GM12864 (cell line): ENCODE measurements around the gene B3GALT2.

Experiments used
- DNase-seq: peaks from one replicate; pipeline ENCODE4 v3.0.0-alpha.2; 2011; ENCODE audit warnings: low read depth
- H3K4me3 ChIP-seq: 2 replicates; pipeline ENCODE4 v1.5.1; 2011; ENCODE audit warnings: mild to moderate bottlenecking, low read depth, low read length, control low read depth
- CTCF ChIP-seq: IDR thresholded peaks from 2 replicates; pipeline ENCODE4 v1.5.1; 2011; ENCODE audit warnings: low read depth, mild to moderate bottlenecking, moderate library complexity, low read length, control low read depth, inconsistent platforms; ENCODE audit errors: missing control alignments

B3GALT2 gene

GRCh38 chr1:193156822-193157142, 29.6 kb downstream of the B3GALT2 start:
- H3K4me3 ChIP-seq = no peak overlapping the region
- DNase-seq = no peak
- TF ChIP-seq CTCF = no peak

- no peak overlapping the region for H3K4me3 ChIP-seq
- TF ChIP-seq CTCF = no peak
- no peak for DNase-seq
Observed at GRCh38 chr1:193156117-193156821, 30.1 kb downstream of the B3GALT2 start.

GRCh38 chr1:193144999-193145398, 41.4 kb downstream of the B3GALT2 start:
- H3K4me3 ChIP-seq = no peak overlapping the region
- DNase-seq = no peak
- no peak for TF ChIP-seq CTCF

DNA sequence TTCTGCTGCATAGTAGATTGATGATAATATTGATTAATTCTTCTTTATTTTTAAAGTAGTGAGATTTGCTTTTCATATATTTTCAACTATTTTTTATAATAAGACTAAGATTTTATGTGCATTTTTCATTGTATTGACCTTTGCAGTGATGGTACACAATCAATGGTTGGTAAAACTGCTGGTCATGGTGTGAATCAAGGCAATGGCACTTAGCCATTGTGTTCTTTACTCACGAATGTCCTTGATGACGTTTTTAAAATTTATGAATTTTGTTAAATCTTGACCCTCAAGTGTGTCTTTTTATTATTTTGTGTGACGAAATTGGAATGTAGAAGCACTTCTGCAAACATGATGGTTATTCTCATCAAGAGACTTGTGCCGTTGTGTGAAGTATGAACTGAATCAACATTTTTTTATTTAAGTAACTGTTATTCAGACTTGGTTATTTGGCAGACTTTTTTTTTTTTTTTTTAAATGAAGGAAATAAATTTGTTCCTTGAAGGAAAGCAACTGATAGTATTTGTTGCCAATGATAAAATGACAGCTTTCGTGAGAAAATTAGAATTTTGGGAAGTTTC, 42.0 kb downstream of the B3GALT2 start:
- no peak overlapping the region for H3K4me3 ChIP-seq
- no peak for TF ChIP-seq CTCF
- no peak for DNase-seq

DNA sequence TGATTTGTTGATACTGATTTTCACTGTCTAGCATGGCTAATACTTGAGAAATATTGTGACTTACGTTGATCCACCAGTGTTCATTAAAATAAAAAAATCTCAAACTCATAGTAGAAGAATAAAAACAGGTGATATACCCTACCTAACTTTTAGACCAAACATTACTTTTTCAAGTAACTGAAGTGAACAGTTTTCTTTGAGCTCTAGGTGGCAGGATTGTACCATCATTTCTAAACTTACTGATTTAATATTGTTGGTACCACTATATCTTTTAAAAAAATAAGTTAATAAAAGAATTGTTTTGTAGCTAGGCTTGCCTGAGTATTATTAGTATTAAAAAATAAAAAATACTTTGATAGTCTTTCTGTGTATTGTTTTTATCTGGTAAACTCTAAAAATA, 43.1 kb downstream of the B3GALT2 start:
- H3K4me3 ChIP-seq = no peak overlapping the region
- peak; percentile 6 for TF ChIP-seq CTCF
- DNase-seq = no peak

GRCh38 chr1:193142409-193142808, 44.0 kb downstream of the B3GALT2 start:
- TF ChIP-seq CTCF = no peak
- no peak overlapping the region for H3K4me3 ChIP-seq
- DNase-seq = no peak

- DNase-seq = no peak
- H3K4me3 ChIP-seq = no peak overlapping the region
- TF ChIP-seq CTCF = no peak
Observed at GRCh38 chr1:193141804-193142203, 44.6 kb downstream of the B3GALT2 start.
